Measurements from ENCODE around the gene EPB41L1. TPM values are rescaled to one million over a fixed set of nuclear protein-coding genes. Genes with fewer than 3 reads are reported as not detected.

Gene EPB41L1
- total RNA-seq, 4 donors from 2014 or later, result 9.0 to 33.5 (median 20.4) TPM

- TF ChIP-seq CTCF (IDR thresholded peaks at IDR 0.05), result no peak
- TF ChIP-seq POLR2A (IDR thresholded peaks at IDR 0.05), result no peak
- intact Hi-C loops (cut with DNase I; ENCODE audit: low total_unique reads), result loop anchor here (10.0 kb wide), 1 partner anchor 49 kb away; no protein-coding TSS in a partner anchor
- H3K4me3 ChIP-seq (ENCODE audit: low read depth, poor library complexity, severe bottlenecking), result no peak overlapping the region
- 78 to 89% methylated on average over 12 of the region's 12 CpGs for WGBS, 2 donors
- no peak for DNase-seq (ENCODE audit: low spot score in 2 of 2)
These were observed 8.4 kb upstream of the EPB41L1 start for GRCh38 chr20:36145877-36146707.

GRCh38 chr20:36147690-36148089 is 6.8 kb upstream of the EPB41L1 start:
- 61 to 71% methylated on average over 3 of the region's 3 CpGs for WGBS, 2 donors

GRCh38 chr20:36148439-36148838 is 6.1 kb upstream of the EPB41L1 start:
- 90 to 93% methylated on average over 2 of the region's 2 CpGs for WGBS, 2 donors
- intact Hi-C loops (cut with DNase I; ENCODE audit: low total_unique reads), result loop anchor here (10.0 kb wide), 1 partner anchor 46 kb away; no protein-coding TSS in a partner anchor
- TF ChIP-seq POLR2A (IDR thresholded peaks at IDR 0.05), result no peak
- no peak for TF ChIP-seq CTCF (IDR thresholded peaks at IDR 0.05)
- DNase-seq (ENCODE audit: low spot score in 2 of 2), result no peak
- H3K4me3 ChIP-seq (ENCODE audit: low read depth, poor library complexity, severe bottlenecking), result no peak overlapping the region

More at GRCh38 chr20:36147690-36148089, 6.8 kb upstream of the EPB41L1 start:
- intact Hi-C loops (cut with DNase I; ENCODE audit: low total_unique reads), result loop anchor here (10.0 kb wide), 1 partner anchor 47 kb away; no protein-coding TSS in a partner anchor
- DNase-seq (ENCODE audit: low spot score in 2 of 2), result peak in 1 of 2 donors; percentile 85
- no peak overlapping the region for H3K4me3 ChIP-seq (ENCODE audit: low read depth, poor library complexity, severe bottlenecking)
- no peak for TF ChIP-seq POLR2A (IDR thresholded peaks at IDR 0.05)
- no peak for TF ChIP-seq CTCF (IDR thresholded peaks at IDR 0.05)

- TF ChIP-seq POLR2A (IDR thresholded peaks at IDR 0.05) (no peak), CTCF (IDR thresholded peaks at IDR 0.05) (no peak)
- intact Hi-C loops (cut with DNase I; ENCODE audit: low total_unique reads), result loop anchor here (10.0 kb wide), 1 partner anchor 46 kb away; no protein-coding TSS in a partner anchor
- H3K4me3 ChIP-seq (ENCODE audit: low read depth, poor library complexity, severe bottlenecking), result no peak overlapping the region
- 74 to 79% methylated on average over 3 of the region's 3 CpGs for WGBS, 2 donors
- no peak for DNase-seq (ENCODE audit: low spot score in 2 of 2)
These were observed 5.5 kb upstream of the EPB41L1 start for GRCh38 chr20:36149012-36149411.

- H3K4me3 ChIP-seq (ENCODE audit: low read depth, poor library complexity, severe bottlenecking), result no peak overlapping the region
- TF ChIP-seq POLR2A (IDR thresholded peaks at IDR 0.05), result no peak
- TF ChIP-seq CTCF (IDR thresholded peaks at IDR 0.05), result no peak
- DNase-seq (ENCODE audit: low spot score in 2 of 2), result no peak
- WGBS, 2 donors, result 24 to 61% methylated on average over 3 of the region's 3 CpGs
- intact Hi-C loops (cut with DNase I; ENCODE audit: low total_unique reads), result loop anchor here (10.0 kb wide), 1 partner anchor 45 kb away; no protein-coding TSS in a partner anchor
These were observed 5.1 kb upstream of the EPB41L1 start for GRCh38 chr20:36149469-36149868.

Data from lower leg skin (tissue), 4 donors.